Neural crest cell (in vitro differentiated cells): ENCODE measurements around the gene CXCL8. TPM values are rescaled to one million over a fixed set of nuclear protein-coding genes. Genes with fewer than 3 reads are reported as not detected.

Experiments
- DNase-seq: peaks from one replicate; pipeline ENCODE4 v3.0.0; 2021; ENCODE audit warnings: low read depth, mixed read lengths, low spot score
- H3K27ac Mint-ChIP-seq: one replicate; pipeline ENCODE4 v1.8.0; 2021; ENCODE audit warnings: mild to moderate bottlenecking, mixed read lengths; ENCODE audit not compliant: unreplicated experiment
- H3K27me3 Mint-ChIP-seq: 2 replicates; pipeline ENCODE4 v1.8.0; 2021; ENCODE audit warnings: low read depth, mild to moderate bottlenecking, mixed read lengths
- H3K36me3 Mint-ChIP-seq: 2 replicates; pipeline ENCODE4 v1.8.0; 2021; ENCODE audit warnings: low read depth, mild to moderate bottlenecking, mixed read lengths
- H3K4me1 Mint-ChIP-seq: 2 replicates; pipeline ENCODE4 v1.8.0; 2021; ENCODE audit warnings: mixed read lengths
- H3K4me3 Mint-ChIP-seq: one replicate; pipeline ENCODE4 v1.8.0; 2021; ENCODE audit warnings: mild to moderate bottlenecking, mixed read lengths
- H3K9me3 Mint-ChIP-seq: 2 replicates; pipeline ENCODE4 v1.8.0; 2021; ENCODE audit warnings: mixed read lengths
- total RNA-seq: library from RNA; stranded (reverse); gene quantifications from 2 replicates; pipeline ENCODE4 v1.2.1, GENCODE V29; 2021
- TF ChIP-seq, protein P1 (sequence below): fragments of 200-600 bp; sonication (generic); conservative IDR thresholded peaks from 2 replicates; pipeline ENCODE4 v1.5.0; 2021; ENCODE audit warnings: antibody characterized with exemption, mild to moderate bottlenecking

The CXCL8 gene
- total RNA-seq, 1 donor from 2014 or later: not detected

DNA sequence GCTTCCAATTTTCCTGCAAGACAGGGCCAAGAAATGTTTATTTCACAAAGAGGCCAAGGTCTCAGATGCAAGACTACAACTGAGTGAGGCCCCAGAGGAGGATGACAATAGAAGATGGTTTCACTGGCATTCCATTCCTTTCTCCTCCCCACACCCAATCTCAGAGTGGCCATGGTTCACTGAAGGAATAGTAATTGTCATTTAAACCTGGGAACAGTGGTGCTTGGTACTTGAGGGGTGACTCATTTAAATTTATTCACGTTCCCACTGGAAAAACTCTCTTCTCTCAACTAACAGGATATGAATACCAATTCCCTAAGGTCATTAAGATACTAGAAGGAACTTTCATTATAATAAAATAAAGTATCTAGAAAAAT, 35.3 kb upstream of the CXCL8 start:
- no peaks in the 10 kb centered on the region for H3K27me3 Mint-ChIP-seq
- H3K36me3 Mint-ChIP-seq: no peaks in the 10 kb centered on the region
- DNase-seq: no peak
- no peak overlapping the region for H3K27ac Mint-ChIP-seq
- TF ChIP-seq, protein P1, sequence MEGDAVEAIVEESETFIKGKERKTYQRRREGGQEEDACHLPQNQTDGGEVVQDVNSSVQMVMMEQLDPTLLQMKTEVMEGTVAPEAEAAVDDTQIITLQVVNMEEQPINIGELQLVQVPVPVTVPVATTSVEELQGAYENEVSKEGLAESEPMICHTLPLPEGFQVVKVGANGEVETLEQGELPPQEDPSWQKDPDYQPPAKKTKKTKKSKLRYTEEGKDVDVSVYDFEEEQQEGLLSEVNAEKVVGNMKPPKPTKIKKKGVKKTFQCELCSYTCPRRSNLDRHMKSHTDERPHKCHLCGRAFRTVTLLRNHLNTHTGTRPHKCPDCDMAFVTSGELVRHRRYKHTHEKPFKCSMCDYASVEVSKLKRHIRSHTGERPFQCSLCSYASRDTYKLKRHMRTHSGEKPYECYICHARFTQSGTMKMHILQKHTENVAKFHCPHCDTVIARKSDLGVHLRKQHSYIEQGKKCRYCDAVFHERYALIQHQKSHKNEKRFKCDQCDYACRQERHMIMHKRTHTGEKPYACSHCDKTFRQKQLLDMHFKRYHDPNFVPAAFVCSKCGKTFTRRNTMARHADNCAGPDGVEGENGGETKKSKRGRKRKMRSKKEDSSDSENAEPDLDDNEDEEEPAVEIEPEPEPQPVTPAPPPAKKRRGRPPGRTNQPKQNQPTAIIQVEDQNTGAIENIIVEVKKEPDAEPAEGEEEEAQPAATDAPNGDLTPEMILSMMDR: no peak
- H3K4me1 Mint-ChIP-seq: peaks cover 19% of the 10 kb centered on the region
- no peak overlapping the region for H3K4me3 Mint-ChIP-seq
- H3K9me3 Mint-ChIP-seq: peaks cover 2% of the 10 kb centered on the region

DNA sequence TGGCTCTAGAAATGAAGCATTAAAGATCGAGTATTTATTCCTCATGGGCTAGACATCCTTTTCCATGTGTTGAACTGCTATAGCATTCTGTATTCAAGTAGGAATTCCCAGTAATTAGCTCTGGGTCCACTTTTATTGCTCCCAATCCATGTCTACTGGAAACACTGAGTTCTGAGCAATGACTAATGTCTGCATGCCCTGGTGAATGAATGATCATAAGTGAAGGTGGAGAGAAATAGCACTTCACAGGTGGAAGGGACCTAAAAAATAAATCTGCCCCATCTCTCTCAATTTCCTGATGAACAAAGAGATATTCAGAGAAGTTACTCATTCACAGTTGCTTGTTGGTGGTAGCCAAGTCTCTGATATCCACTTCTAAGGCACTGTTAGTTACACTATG, 34.6 kb upstream of the CXCL8 start:
- H3K4me3 Mint-ChIP-seq: no peak overlapping the region
- TF ChIP-seq, protein P1: no peak
- no peaks in the 10 kb centered on the region for H3K36me3 Mint-ChIP-seq
- H3K27ac Mint-ChIP-seq: no peak overlapping the region
- no peaks in the 10 kb centered on the region for H3K9me3 Mint-ChIP-seq
- H3K4me1 Mint-ChIP-seq: peaks cover 19% of the 10 kb centered on the region
- DNase-seq: no peak
- no peaks in the 10 kb centered on the region for H3K27me3 Mint-ChIP-seq

DNA sequence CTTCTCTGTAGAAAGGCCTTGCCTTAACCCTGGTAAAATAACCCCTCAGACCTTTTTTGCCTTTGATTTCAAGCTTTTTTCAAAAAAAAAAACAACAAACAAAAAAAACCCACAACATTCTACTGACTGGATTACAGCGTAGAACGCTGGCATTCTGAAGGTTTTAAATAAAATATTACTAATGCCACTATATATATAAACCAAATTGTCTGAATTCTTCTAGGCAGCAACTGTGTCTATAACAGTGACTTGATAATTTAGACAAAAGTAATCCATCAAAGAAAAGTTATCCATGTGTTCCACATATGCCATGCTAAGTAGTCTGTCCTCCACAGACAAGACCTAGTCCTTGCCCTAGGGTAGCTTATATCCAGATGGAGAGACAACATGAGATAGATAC, 33.6 kb upstream of the CXCL8 start:
- Mint-ChIP-seq H3K36me3 (no peaks in the 10 kb centered on the region), H3K4me1 (peaks cover 19% of the 10 kb centered on the region), H3K27me3 (no peaks in the 10 kb centered on the region), H3K27ac (no peak overlapping the region), H3K4me3 (no peak overlapping the region), H3K9me3 (no peaks in the 10 kb centered on the region)
- no peak for DNase-seq
- TF ChIP-seq, protein P1: no peak

DNA sequence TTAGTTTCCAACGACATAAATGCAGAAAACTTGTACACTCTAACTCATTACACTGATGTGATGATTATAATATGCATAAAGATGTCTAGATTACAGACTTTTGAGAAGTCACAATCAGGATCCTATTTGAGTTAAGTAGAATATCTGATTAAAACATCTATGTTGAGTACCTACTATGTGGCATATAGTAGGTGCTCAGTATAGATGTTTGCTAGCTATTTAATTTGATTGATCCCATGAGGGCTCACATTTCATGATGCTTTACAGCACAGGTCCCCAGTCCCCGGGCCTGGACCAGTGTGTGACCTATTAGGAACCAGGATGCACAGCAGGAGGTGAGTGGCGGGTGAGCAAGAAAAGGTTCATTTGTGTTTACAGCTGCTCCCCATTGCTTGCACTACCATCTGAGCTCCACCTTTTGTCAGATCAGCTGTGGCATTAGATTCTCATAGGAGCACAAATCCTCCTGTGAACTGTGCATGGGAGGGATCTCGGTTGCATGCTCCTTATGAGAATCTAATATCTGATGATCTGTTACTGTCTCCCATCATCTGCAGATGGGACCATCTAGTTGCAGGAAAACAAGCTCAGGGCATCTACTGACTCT, 33.0 kb upstream of the CXCL8 start:
- H3K9me3 Mint-ChIP-seq: no peaks in the 10 kb centered on the region
- no peak overlapping the region for H3K4me3 Mint-ChIP-seq
- DNase-seq: no peak
- H3K36me3 Mint-ChIP-seq: no peaks in the 10 kb centered on the region
- H3K27ac Mint-ChIP-seq: no peak overlapping the region
- peaks cover 19% of the 10 kb centered on the region for H3K4me1 Mint-ChIP-seq
- TF ChIP-seq, protein P1: no peak
- H3K27me3 Mint-ChIP-seq: no peaks in the 10 kb centered on the region

DNA sequence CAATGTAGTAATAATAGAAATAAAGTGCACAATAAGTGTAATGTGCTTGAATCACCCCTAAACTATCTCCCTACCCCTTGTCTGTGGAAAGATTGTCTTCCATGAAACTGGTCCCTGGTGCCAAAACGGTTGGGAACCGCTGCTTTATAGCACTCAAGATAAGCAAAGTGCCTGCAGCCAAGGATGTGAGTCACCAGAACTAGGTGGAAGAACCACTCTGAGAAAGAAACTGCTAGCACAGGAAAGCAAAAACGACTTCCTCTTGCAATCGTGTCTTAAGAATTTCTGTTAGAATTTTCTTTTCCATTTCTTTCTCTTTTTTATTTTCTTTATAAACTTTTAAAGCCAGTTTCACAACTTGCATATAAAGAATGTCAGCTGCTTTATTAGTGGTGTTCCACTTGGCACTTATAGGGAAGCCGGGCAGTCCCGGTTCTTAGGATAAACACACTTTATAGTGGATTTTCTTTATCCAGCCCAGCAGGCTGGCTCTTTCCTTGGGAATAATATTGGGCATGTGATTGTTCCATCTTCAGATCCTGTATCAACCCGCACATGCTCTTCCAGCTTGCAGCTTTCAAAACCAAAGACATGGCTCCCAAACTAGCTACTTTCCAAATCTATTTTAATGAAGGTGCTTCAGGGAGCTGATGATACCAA, 32.3 kb upstream of the CXCL8 start:
- Mint-ChIP-seq H3K27ac (no peak overlapping the region), H3K4me3 (no peak overlapping the region), H3K36me3 (no peaks in the 10 kb centered on the region), H3K27me3 (no peaks in the 10 kb centered on the region), H3K9me3 (no peaks in the 10 kb centered on the region), H3K4me1 (peaks cover 19% of the 10 kb centered on the region)
- DNase-seq: no peak
- TF ChIP-seq, protein P1: no peak
